GM18861 (cell line): ENCODE data around the gene ANKAR.
"Not testable (repeated sequence)": the region's sequence is repeated elsewhere in the genome, so short reads cannot be mapped to it uniquely, and the experiment has no call there.

Experiments
- ATAC-seq: cut with Tn5 transposase; IDR thresholded peaks from one replicate; pipeline ENCODE4 v1.9.1; 2021; ENCODE audit not compliant: unreplicated experiment

The ANKAR gene

GRCh38 chr2:189709501-189710221, 35.2 kb downstream of the ANKAR start:
- ATAC-seq: no peak

GRCh38 chr2:189717593-189717992, 43.1 kb downstream of the ANKAR start:
- not testable (repeated sequence) for ATAC-seq

GRCh38 chr2:189719571-189719970, 45.1 kb downstream of the ANKAR start:
- no peak for ATAC-seq

DNA sequence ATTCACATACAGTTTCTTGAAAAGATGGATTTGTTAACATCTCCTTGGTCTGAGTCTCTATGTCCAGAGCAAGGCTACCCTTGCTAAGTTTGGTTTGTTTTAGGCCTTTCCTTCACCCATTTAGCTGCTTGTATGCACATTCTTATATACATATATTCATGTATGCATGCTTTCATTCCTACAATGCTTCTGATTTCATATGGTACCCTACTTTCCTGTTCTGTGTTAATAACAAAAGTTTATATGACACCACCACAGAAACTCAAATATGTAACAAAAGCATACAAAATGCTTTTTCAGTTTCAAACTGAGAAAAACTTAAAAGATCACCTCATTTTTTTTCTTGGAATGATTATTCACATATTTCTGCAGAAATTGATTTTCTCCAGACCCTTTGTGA, 48.7 kb downstream of the ANKAR start:
- no peak for ATAC-seq
